GM12873 (cell line): ENCODE measurements around the gene MFAP3.

Experiments
- CTCF ChIP-seq: IDR thresholded peaks from 2 replicates; pipeline ENCODE4 v1.5.1; 2012; ENCODE audit warnings: low read depth, mild to moderate bottlenecking, moderate library complexity, low read length, control low read depth; ENCODE audit not compliant: insufficient read depth; ENCODE audit errors: missing control alignments

The MFAP3 gene

GRCh38 chr5:154038261-154038706, 483 bp upstream of the MFAP3 start:
- TF ChIP-seq CTCF = no peak

- TF ChIP-seq CTCF = no peak
Observed at GRCh38 chr5:154039458-154039829, 677 bp downstream of the MFAP3 start.

GRCh38 chr5:154042766-154043165, 4.0 kb downstream of the MFAP3 start:
- TF ChIP-seq CTCF = no peak

GRCh38 chr5:154044099-154044498, 5.3 kb downstream of the MFAP3 start:
- TF ChIP-seq CTCF = no peak

GRCh38 chr5:154044581-154044980, 5.8 kb downstream of the MFAP3 start:
- no peak for TF ChIP-seq CTCF

GRCh38 chr5:154046486-154046885, 7.7 kb downstream of the MFAP3 start:
- no peak for TF ChIP-seq CTCF

GRCh38 chr5:154047324-154047723, 8.6 kb downstream of the MFAP3 start:
- TF ChIP-seq CTCF = no peak
